HepG2 (cell line): ENCODE data around the gene C6orf132. TPM values are rescaled to one million over a fixed set of nuclear protein-coding genes. Genes with fewer than 3 reads are reported as not detected.

ENCODE experiments used
- ATAC-seq: fragments of 200-7000 bp; cut with Tn5 transposase; 3 replicates; pipeline ENCODE4 v1.9.1; 2020; ENCODE audit warnings: mild to moderate bottlenecking, moderate library complexity
- BruUV-seq: library from RNA; stranded (reverse); fragments of 400-500 nt; replicated peaks from 2 replicates; lab custom pipeline; 2021; lab: Mats Ljungman, UMichigan
- CTCF ChIA-PET: fragments of 300-600 bp; formaldehyde crosslinking; extraction: SDS; loops from one replicate; lab custom pipeline; 2021; ENCODE audit warnings: low total read pairs, inconsistent platforms, low intra/inter-chr PET ratio; lab: Yijun Ruan, JAX
- POLR2A ChIA-PET: fragments of 350-600 bp; sonication (Branson Sonifier 250); formaldehyde crosslinking; loops from one replicate; lab custom pipeline; 2020; ENCODE audit warnings: antibody characterized with exemption, inconsistent platforms; lab: Yijun Ruan, JAX
- DNase-seq: peaks from one replicate; pipeline ENCODE4 v3.0.0-alpha.2; 2015; ENCODE audit warnings: low spot score
- FAIRE-seq: peaks from 3 replicates; lab custom pipeline; 2011; peaks lifted over from hg19 to GRCh38; lab: Jason Lieb, UNC
- H2AFZ ChIP-seq: one replicate; pipeline ENCODE4 v1.6.1; 2011; ENCODE audit warnings: low read length, inconsistent platforms
- H3K27ac ChIP-seq: fragments of 300-600 bp; 3 replicates; pipeline ENCODE4 v1.8.0; 2011; ENCODE audit warnings: mixed run types, mild to moderate bottlenecking, mixed read lengths, low read length, inconsistent platforms; ENCODE audit not compliant: insufficient read depth; ENCODE audit errors: extremely low read length
- H3K27me3 ChIP-seq, 2 experiments: fragments of 200-600 bp in 1 of 2; 2 replicates in 1 of 2; 3 replicates in 1 of 2; pipeline versions ENCODE4 v1.6.0 to v1.8.0; 2011; ENCODE audit warnings: low read length in 2 of 2, mild to moderate bottlenecking in 2 of 2, moderate library complexity in 2 of 2, inconsistent platforms in 1 of 2; ENCODE audit not compliant: insufficient read depth in 2 of 2, control insufficient read depth in 1 of 2
- H3K36me3 ChIP-seq, 2 experiments: fragments of 200-600 bp in 1 of 2; replicated peaks in 1 of 2; 2 replicates in 1 of 2; 3 replicates in 1 of 2; pipeline versions ENCODE4 v1.5.1 to v1.8.0; 2011; ENCODE audit warnings: low read length in 2 of 2, inconsistent platforms in 1 of 2; ENCODE audit not compliant: insufficient read depth in 2 of 2, control insufficient read depth in 1 of 2
- H3K4me1 ChIP-seq: 2 replicates; pipeline ENCODE4 v1.5.1; 2012; ENCODE audit warnings: low read length, inconsistent platforms; ENCODE audit not compliant: insufficient read depth
- H3K4me2 ChIP-seq: 2 replicates; pipeline ENCODE4 v1.6.0; 2011; ENCODE audit warnings: low read depth, low read length, inconsistent platforms
- H3K4me3 ChIP-seq, 3 experiments: fragments of 200-600 bp in 1 of 3; sonication (generic), shearing (Covaris generic) in 1 of 3; replicated peaks in 1 of 3; 2 replicates each; pipeline ENCODE4 v1.5.1; 2011 to 2016; ENCODE audit warnings: low read length in 3 of 3, inconsistent platforms in 2 of 3, low read depth in 2 of 3, mild to moderate bottlenecking in 2 of 3, control low read depth in 1 of 3, mixed read lengths in 1 of 3; ENCODE audit not compliant: insufficient read depth in 1 of 3
- H3K79me2 ChIP-seq: one replicate; pipeline ENCODE4 v1.6.1; 2011; ENCODE audit warnings: low read length, inconsistent platforms; ENCODE audit not compliant: insufficient read depth
- H3K9ac ChIP-seq: 2 replicates; pipeline ENCODE4 v1.6.0; 2011; ENCODE audit warnings: mild to moderate bottlenecking, low read depth, low read length, inconsistent platforms; ENCODE audit not compliant: insufficient read depth
- H3K9me3 ChIP-seq: 2 replicates; pipeline ENCODE4 v1.5.1; 2012; ENCODE audit warnings: mild to moderate bottlenecking, low read length
- H4K20me1 ChIP-seq: 2 replicates; pipeline ENCODE4 v1.6.0; 2011; ENCODE audit warnings: inconsistent platforms, mild to moderate bottlenecking, low read length, moderate library complexity; ENCODE audit not compliant: insufficient read depth
- HMG20A ChIP-seq: IDR thresholded peaks from 2 replicates; pipeline ENCODE4 v1.6.1; 2016; ENCODE audit warnings: borderline replicate concordance
- HOXA5 ChIP-seq: sonication (generic); formaldehyde crosslinking; IDR thresholded peaks from 2 replicates; pipeline ENCODE4 v1.4.0; 2020; ENCODE audit warnings: missing genetic modification reagents
- KAT7 ChIP-seq: IDR thresholded peaks from 2 replicates; pipeline ENCODE4 v1.6.1; 2018; ENCODE audit warnings: borderline replicate concordance, missing compliant biosample characterization
- KLF13 ChIP-seq: sonication (generic); formaldehyde crosslinking; IDR thresholded peaks from 2 replicates; pipeline ENCODE4 v1.4.0; 2020; ENCODE audit warnings: mild to moderate bottlenecking, missing genetic modification reagents
- MLXIP ChIP-seq: sonication (generic); formaldehyde crosslinking; IDR thresholded peaks from 2 replicates; pipeline ENCODE4 v1.9.0; 2021; ENCODE audit warnings: missing genetic modification reagents, borderline replicate concordance
- RFX5 ChIP-seq: IDR thresholded peaks from 2 replicates; pipeline ENCODE4 v1.6.1; 2011; ENCODE audit warnings: low read depth, low read length, improper control_type of control experiment
- STAG1 ChIP-seq: sonication (generic); formaldehyde crosslinking; IDR thresholded peaks from 2 replicates; pipeline ENCODE4 v1.4.0; 2020; ENCODE audit warnings: missing genetic modification reagents
- TBP ChIP-seq: sonication (generic); formaldehyde crosslinking; IDR thresholded peaks from 2 replicates; pipeline ENCODE4 v1.5.0; 2020; ENCODE audit warnings: missing genetic modification reagents
- ZNF33A ChIP-seq: sonication (generic); formaldehyde crosslinking; IDR thresholded peaks from 2 replicates; pipeline ENCODE4 v1.5.1; 2020; ENCODE audit warnings: missing genetic modification reagents, mild to moderate bottlenecking, moderate library complexity, borderline replicate concordance
- ZNF367 ChIP-seq: sonication (generic); formaldehyde crosslinking; IDR thresholded peaks from 2 replicates; pipeline ENCODE4 v1.4.0; 2020; ENCODE audit warnings: missing genetic modification reagents, borderline replicate concordance
- ZNF576 ChIP-seq: sonication (generic); formaldehyde crosslinking; IDR thresholded peaks from 2 replicates; pipeline ENCODE4 v1.4.0; 2020; ENCODE audit warnings: mild to moderate bottlenecking, missing genetic modification reagents
- ZNF605 ChIP-seq: sonication (generic); formaldehyde crosslinking; IDR thresholded peaks from 2 replicates; pipeline ENCODE4 v1.8.0; 2022; ENCODE audit warnings: mild to moderate bottlenecking, missing genetic modification reagents
- ZNF644 ChIP-seq: IDR thresholded peaks from 2 replicates; pipeline ENCODE4 v1.6.1; 2016; ENCODE audit warnings: low read depth
- ZNF770 ChIP-seq: sonication (generic); formaldehyde crosslinking; IDR thresholded peaks from 2 replicates; pipeline ENCODE4 v1.5.0; 2020; ENCODE audit warnings: mild to moderate bottlenecking, missing genetic modification reagents
- WGBS: methylation state at CpG from one replicate; pipeline ENCODE4 v1.1.6; 2017; ENCODE audit warnings: low lambda C conversion rate; 5-methylcytosine and 5-hydroxymethylcytosine counted together
- in situ Hi-C: cut with HindIII; loops from 2 replicates; pipeline ENCODE4 v1.10.0; 2017; ENCODE audit warnings: low pct_unique_long_range_greater_than_20kb; ENCODE audit not compliant: extremely low pct_ligation_motif_present
- intact Hi-C: fragments of 100-400 bp; cut with micrococcal nuclease; formaldehyde crosslinking; loops from one replicate; pipeline ENCODE4 v1.10.0; 2022; ENCODE audit not compliant: unreplicated experiment
- polyA plus RNA-seq, 8 experiments: library from polyadenylated mRNA; depleted of rRNA in 3 of 8; stranded (reverse) in 7 of 8; unstranded in 1 of 8; fragments of >200 nt; fragmentation: Illumina TruSeq in 4 of 8; extraction: Trizol in 4 of 8; gene quantifications; 2 replicates each; pipeline versions ENCODE4 v1.2.1 to v1.2.3, GENCODE V29; 2011 to 2016; ENCODE audit warnings: low read depth in 4 of 8, missing spikeins in 1 of 8, mixed read lengths in 1 of 8; ENCODE audit not compliant: insufficient read depth in 1 of 8
- total RNA-seq, 5 experiments: library from RNA; depleted of rRNA; stranded (reverse); fragments of >200 nt; fragmentation: Illumina TruSeq; extraction: Trizol; gene quantifications; 2 replicates each; pipeline ENCODE4 v1.2.3, GENCODE V29; 2016; ENCODE audit warnings: low read depth in 1 of 5
- TF ChIP-seq, protein P1 (sequence below): sonication (generic); formaldehyde crosslinking; IDR thresholded peaks from 2 replicates; pipeline ENCODE4 v1.8.0; 2023; ENCODE audit warnings: mild to moderate bottlenecking, missing genetic modification reagents
- TF ChIP-seq, protein P2 (sequence below): sonication (generic); formaldehyde crosslinking; IDR thresholded peaks from 2 replicates; pipeline ENCODE4 v1.9.0; 2021; ENCODE audit warnings: missing genetic modification reagents, borderline replicate concordance

C6orf132 gene
- total and polyA plus RNA-seq, 2 of the 13 experiments (the other 11 are each of a cell fraction or from before 2014, with no cell fraction given): 0.78 to 3.0 TPM

DNA sequence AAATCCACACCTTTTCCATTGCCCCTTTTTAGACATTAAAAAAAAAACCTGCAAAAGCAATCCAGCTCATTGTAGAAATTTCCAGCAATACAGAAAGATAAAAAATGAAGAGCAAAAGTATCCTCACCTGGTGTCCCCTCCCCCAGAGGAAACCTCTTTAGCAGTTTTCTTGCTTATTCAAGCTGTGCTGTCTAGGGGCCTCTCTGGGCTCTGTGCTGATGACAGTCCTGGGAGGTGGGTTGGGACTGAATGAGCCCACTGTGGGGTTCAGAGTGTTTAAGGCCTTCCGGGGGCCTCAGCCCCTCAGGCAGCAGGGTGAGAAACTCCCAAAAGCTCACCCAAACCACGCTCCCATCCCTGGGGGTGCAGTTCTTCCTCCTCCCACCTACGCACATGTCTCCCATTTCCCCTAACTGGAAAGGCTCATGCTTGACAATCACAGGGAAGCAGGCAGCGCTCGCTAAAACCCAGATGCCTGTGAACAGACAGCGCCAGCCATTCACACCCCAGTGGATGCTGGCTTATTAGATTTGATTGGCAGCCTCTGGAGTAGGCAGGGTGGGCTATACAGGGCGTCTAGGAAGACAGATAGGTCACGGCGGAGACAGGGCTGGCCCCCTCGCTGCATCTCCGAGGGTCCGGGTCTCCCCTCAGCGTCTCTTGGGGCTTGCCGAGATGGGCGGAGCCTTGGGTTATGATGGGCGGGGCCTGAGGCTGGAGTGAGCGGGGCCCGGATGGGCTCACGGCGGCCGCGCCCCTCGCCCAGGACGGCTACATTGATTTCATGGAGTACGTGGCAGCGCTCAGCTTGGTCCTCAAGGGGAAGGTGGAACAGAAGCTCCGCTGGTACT, 35.3 kb upstream of the C6orf132 start:
- Histone ChIP-seq H3K36me3 (no peaks in the 10 kb centered on the region), H3K27ac (no peak overlapping the region), H3K4me3 (no peak overlapping the region), H3K4me2 (no peak overlapping the region), H2AFZ (no peak overlapping the region), H3K27me3 (0 out of 5 replicates have a peak, but pooled peaks cover 0 to 3% of the 10 kb centered on the region in 2 experiments), H3K9me3 (no peaks in the 10 kb centered on the region), H4K20me1 (no peaks in the 10 kb centered on the region), H3K4me1 (no peaks in the 10 kb centered on the region), H3K79me2 (no peaks in the 10 kb centered on the region), H3K9ac (no peak overlapping the region)
- ChIA-PET POLR2A (no interaction called here), CTCF (no interaction called here)
- BruUV-seq: no TSS peak
- DNase-seq (no peak), ATAC-seq (no peak), FAIRE-seq (no peak)
- 66% methylated on average over 25 of the region's 27 CpGs for WGBS
- intact Hi-C loops (no loop called here), in situ Hi-C loops (no loop called here)
- TF ChIP-seq HOXA5 (CRISPR knock-in tag) (no peak), TBP (CRISPR knock-in tag) (no peak), KLF13 (no peak), MLXIP (CRISPR knock-in tag) (no peak), ZNF605 (CRISPR knock-in tag) (no peak), ZNF33A (CRISPR knock-in tag) (no peak), ZNF576 (no peak), ZNF644 (CRISPR knock-in tag) (no peak), KAT7 (CRISPR knock-in tag) (no peak), ZNF367 (CRISPR knock-in tag) (no peak), HMG20A (CRISPR knock-in tag) (no peak), STAG1 (no peak), RFX5 (no peak), ZNF770 (CRISPR knock-in tag) (no peak)
- TF ChIP-seq, protein P1, sequence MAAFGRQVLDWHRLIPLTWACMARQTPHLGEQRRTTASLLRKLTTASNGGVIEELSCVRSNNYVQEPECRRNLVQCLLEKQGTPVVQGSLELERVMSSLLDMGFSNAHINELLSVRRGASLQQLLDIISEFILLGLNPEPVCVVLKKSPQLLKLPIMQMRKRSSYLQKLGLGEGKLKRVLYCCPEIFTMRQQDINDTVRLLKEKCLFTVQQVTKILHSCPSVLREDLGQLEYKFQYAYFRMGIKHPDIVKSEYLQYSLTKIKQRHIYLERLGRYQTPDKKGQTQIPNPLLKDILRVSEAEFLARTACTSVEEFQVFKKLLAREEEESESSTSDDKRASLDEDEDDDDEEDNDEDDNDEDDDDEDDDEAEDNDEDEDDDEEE (CRISPR knock-in tag): no peak
- TF ChIP-seq, protein P2, sequence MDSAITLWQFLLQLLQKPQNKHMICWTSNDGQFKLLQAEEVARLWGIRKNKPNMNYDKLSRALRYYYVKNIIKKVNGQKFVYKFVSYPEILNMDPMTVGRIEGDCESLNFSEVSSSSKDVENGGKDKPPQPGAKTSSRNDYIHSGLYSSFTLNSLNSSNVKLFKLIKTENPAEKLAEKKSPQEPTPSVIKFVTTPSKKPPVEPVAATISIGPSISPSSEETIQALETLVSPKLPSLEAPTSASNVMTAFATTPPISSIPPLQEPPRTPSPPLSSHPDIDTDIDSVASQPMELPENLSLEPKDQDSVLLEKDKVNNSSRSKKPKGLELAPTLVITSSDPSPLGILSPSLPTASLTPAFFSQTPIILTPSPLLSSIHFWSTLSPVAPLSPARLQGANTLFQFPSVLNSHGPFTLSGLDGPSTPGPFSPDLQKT: no peak
